ENCODE measurements around the gene TSPAN6. TPM values are rescaled to one million over a fixed set of nuclear protein-coding genes. Genes with fewer than 3 reads are reported as not detected.
A peak's percentile ranks its signal among the peaks of the same experiment; 100 is the strongest.

Gene TSPAN6
- total RNA-seq, 1 donor: 37.3 TPM

- Histone ChIP-seq H3K4me2 (ENCODE audit: insufficient read depth, low read length) (no peak overlapping the region), H3K9me3 (ENCODE audit: low read depth, low read length) (no peaks in the 10 kb centered on the region), H3K27me3 (ENCODE audit: insufficient read depth, low read length) (no peaks in the 10 kb centered on the region), H3K4me3 (ENCODE audit: insufficient read depth, low read length) (no peak overlapping the region), H2AFZ (ENCODE audit: low read length) (no peak overlapping the region), H3K36me3 (ENCODE audit: insufficient read depth, low read length) (no peaks in the 10 kb centered on the region), H3K4me1 (ENCODE audit: insufficient read depth, low read length) (peaks cover 21% of the 10 kb centered on the region), H4K20me1 (ENCODE audit: insufficient read depth, low read length) (no peaks in the 10 kb centered on the region), H3K79me2 (ENCODE audit: insufficient read depth, low read length) (no peaks in the 10 kb centered on the region), H3K27ac (ENCODE audit: low read depth, low read length) (no peak overlapping the region)
- TF ChIP-seq CTCF (IDR thresholded peaks at IDR 0.05; ENCODE audit: extremely low read depth, low read depth, low read length): no peak
- DNase-seq (ENCODE audit: insufficient read length, low spot score, missing footprints): peak; percentile 51
Measured at GRCh38 chrX:100681599-100681998, 45.0 kb upstream of the TSPAN6 start.

- Histone ChIP-seq H3K79me2 (ENCODE audit: insufficient read depth, low read length) (no peaks in the 10 kb centered on the region), H3K27me3 (ENCODE audit: insufficient read depth, low read length) (no peaks in the 10 kb centered on the region), H3K9me3 (ENCODE audit: low read depth, low read length) (no peaks in the 10 kb centered on the region), H3K4me1 (ENCODE audit: insufficient read depth, low read length) (peaks cover 21% of the 10 kb centered on the region), H3K4me2 (ENCODE audit: insufficient read depth, low read length) (no peak overlapping the region), H3K4me3 (ENCODE audit: insufficient read depth, low read length) (no peak overlapping the region), H4K20me1 (ENCODE audit: insufficient read depth, low read length) (no peaks in the 10 kb centered on the region), H2AFZ (ENCODE audit: low read length) (no peak overlapping the region), H3K27ac (ENCODE audit: low read depth, low read length) (no peak overlapping the region), H3K36me3 (ENCODE audit: insufficient read depth, low read length) (peaks cover 5% of the 10 kb centered on the region)
- TF ChIP-seq CTCF (IDR thresholded peaks at IDR 0.05; ENCODE audit: extremely low read depth, low read depth, low read length): no peak
- peak; percentile 15 for DNase-seq (ENCODE audit: insufficient read length, low spot score, missing footprints)
Measured at GRCh38 chrX:100680756-100681155, 44.1 kb upstream of the TSPAN6 start.

- Histone ChIP-seq H3K4me3 (ENCODE audit: insufficient read depth, low read length) (no peak overlapping the region), H3K4me1 (ENCODE audit: insufficient read depth, low read length) (peaks cover 22% of the 10 kb centered on the region), H3K27ac (ENCODE audit: low read depth, low read length) (no peak overlapping the region), H3K36me3 (ENCODE audit: insufficient read depth, low read length) (peaks cover 10% of the 10 kb centered on the region), H3K4me2 (ENCODE audit: insufficient read depth, low read length) (no peak overlapping the region), H2AFZ (ENCODE audit: low read length) (no peak overlapping the region), H3K27me3 (ENCODE audit: insufficient read depth, low read length) (peaks cover 2% of the 10 kb centered on the region), H3K9me3 (ENCODE audit: low read depth, low read length) (no peaks in the 10 kb centered on the region), H3K79me2 (ENCODE audit: insufficient read depth, low read length) (no peaks in the 10 kb centered on the region), H4K20me1 (ENCODE audit: insufficient read depth, low read length) (no peaks in the 10 kb centered on the region)
- TF ChIP-seq CTCF (IDR thresholded peaks at IDR 0.05; ENCODE audit: extremely low read depth, low read depth, low read length): no peak
- DNase-seq (ENCODE audit: insufficient read length, low spot score, missing footprints): no peak
Measured at GRCh38 chrX:100677611-100678181, 41.1 kb upstream of the TSPAN6 start.

GRCh38 chrX:100674705-100675104 lies 38.1 kb upstream of the TSPAN6 start:
- Histone ChIP-seq H3K36me3 (ENCODE audit: insufficient read depth, low read length) (peaks cover 10% of the 10 kb centered on the region), H3K27me3 (ENCODE audit: insufficient read depth, low read length) (peaks cover 2% of the 10 kb centered on the region), H3K79me2 (ENCODE audit: insufficient read depth, low read length) (no peaks in the 10 kb centered on the region), H3K4me2 (ENCODE audit: insufficient read depth, low read length) (no peak overlapping the region), H3K9me3 (ENCODE audit: low read depth, low read length) (no peaks in the 10 kb centered on the region), H3K4me1 (ENCODE audit: insufficient read depth, low read length) (peaks cover 28% of the 10 kb centered on the region), H3K27ac (ENCODE audit: low read depth, low read length) (no peak overlapping the region), H2AFZ (ENCODE audit: low read length) (no peak overlapping the region), H3K4me3 (ENCODE audit: insufficient read depth, low read length) (no peak overlapping the region), H4K20me1 (ENCODE audit: insufficient read depth, low read length) (no peaks in the 10 kb centered on the region)
- DNase-seq (ENCODE audit: insufficient read length, low spot score, missing footprints): no peak
- TF ChIP-seq CTCF (IDR thresholded peaks at IDR 0.05; ENCODE audit: extremely low read depth, low read depth, low read length): no peak
